A549 (cell line): ENCODE results near the gene PSMG1. TPM values are rescaled to one million over a fixed set of nuclear protein-coding genes. Genes with fewer than 3 reads are reported as not detected.

Source experiments
- ATAC-seq, 2 experiments: fragments of 200-7000 bp in 1 of 2; fragments of >200 bp in 1 of 2; cut with Nextera tagmentation in 1 of 2; cut with Tn5 transposase in 1 of 2; 3 replicates each; pipeline versions ENCODE4 v1.8.0 to v1.9.1; 2018 to 2020; ENCODE audit warnings: mild to moderate bottlenecking in 1 of 2, moderate library complexity in 1 of 2
- CTCF ChIA-PET: fragments of 300-600 bp; sonication (Branson Sonifier 250); formaldehyde crosslinking; extraction: SDS; loops from one replicate; lab custom pipeline; 2021; ENCODE audit warnings: antibody characterized with exemption, inconsistent platforms; lab: Yijun Ruan, JAX
- POLR2A ChIA-PET: fragments of 350-600 bp; formaldehyde crosslinking; extraction: SDS; loops from one replicate; lab custom pipeline; 2021; ENCODE audit warnings: antibody characterized with exemption, inconsistent platforms; lab: Yijun Ruan, JAX
- DNase-seq, 2 experiments: peaks; one replicate each; pipeline versions ENCODE4 v3.0.0 to v3.0.0-alpha.2; 2011 to 2016; ENCODE audit warnings: low read depth in 1 of 2, low spot score in 1 of 2
- FAIRE-seq: peaks from 2 replicates; lab custom pipeline; 2011; peaks lifted over from hg19 to GRCh38; lab: Jason Lieb, UNC
- H3K27ac ChIP-seq, 2 experiments: fragments of >200 bp; sonication (Bioruptor Twin); formaldehyde crosslinking; 3 replicates each; pipeline ENCODE4 v1.5.1; 2016 to 2017
- H3K4me1 ChIP-seq: fragments of >200 bp; sonication (Bioruptor Twin); formaldehyde crosslinking; 3 replicates; pipeline ENCODE4 v1.6.1; 2016
- H3K4me2 ChIP-seq: fragments of >200 bp; sonication (Bioruptor Twin); formaldehyde crosslinking; 3 replicates; pipeline ENCODE4 v1.6.1; 2016
- H3K4me3 ChIP-seq: fragments of >200 bp; sonication (Bioruptor Twin); formaldehyde crosslinking; 3 replicates; pipeline ENCODE4 v1.5.1; 2016
- H3K9me3 ChIP-seq: fragments of >200 bp; sonication (Bioruptor Twin); formaldehyde crosslinking; 3 replicates; pipeline ENCODE4 v1.6.1; 2016
- CBX2 ChIP-seq: fragments of 200-600 bp; sonication (generic); IDR thresholded peaks from 2 replicates; pipeline ENCODE4 v1.6.1; 2016; ENCODE audit warnings: low read depth, mild to moderate bottlenecking, borderline replicate concordance
- CBX8 ChIP-seq: fragments of 200-600 bp; sonication (generic); IDR thresholded peaks from 2 replicates; pipeline ENCODE4 v1.6.1; 2016
- CHD2 ChIP-seq: fragments of 150-350 bp; IDR thresholded peaks from 2 replicates; pipeline ENCODE4 v1.6.1; 2014; ENCODE audit warnings: low read length; ENCODE audit not compliant: partially characterized antibody
- CHD4 ChIP-seq: fragments of 200-600 bp; sonication (generic); IDR thresholded peaks from 2 replicates; pipeline ENCODE4 v1.6.1; 2016; ENCODE audit warnings: antibody characterized with exemption, mild to moderate bottlenecking, borderline replicate concordance
- ESRRA ChIP-seq: fragments of 150-350 bp; IDR thresholded peaks from 2 replicates; pipeline ENCODE4 v1.6.1; 2014; ENCODE audit warnings: mild to moderate bottlenecking, low read length, borderline replicate concordance
- HES2 ChIP-seq: fragments of >200 bp; sonication (Bioruptor Twin); formaldehyde crosslinking; IDR thresholded peaks from 2 replicates; pipeline ENCODE4 v1.6.1; 2016
- HMGXB4 ChIP-seq: fragments of 250-450 bp; sonication (Bioruptor Pico); IDR thresholded peaks from 2 replicates; pipeline ENCODE4 v1.5.0; 2021; ENCODE audit warnings: mild to moderate bottlenecking, moderate library complexity, borderline replicate concordance
- HOXA7 ChIP-seq: fragments of 250-450 bp; sonication (Bioruptor Pico); IDR thresholded peaks from 2 replicates; pipeline ENCODE4 v1.5.0; 2020; ENCODE audit warnings: mild to moderate bottlenecking, moderate library complexity
- HOXB5 ChIP-seq: fragments of 250-450 bp; sonication (Bioruptor Pico); IDR thresholded peaks from 2 replicates; pipeline ENCODE4 v1.5.0; 2020; ENCODE audit warnings: mild to moderate bottlenecking, moderate library complexity
- JUNB ChIP-seq: fragments of >200 bp; sonication (Bioruptor Twin); formaldehyde crosslinking; IDR thresholded peaks from 2 replicates; pipeline ENCODE4 v1.6.1; 2016
- MAFK ChIP-seq: fragments of 450-650 bp; IDR thresholded peaks from 2 replicates; pipeline ENCODE4 v1.6.1; 2014; ENCODE audit not compliant: partially characterized antibody
- MAZ ChIP-seq: fragments of 150-350 bp; IDR thresholded peaks from 2 replicates; pipeline ENCODE4 v1.6.1; 2014; ENCODE audit warnings: antibody characterized with exemption, low read depth, low read length, borderline replicate concordance
- MYC ChIP-seq: IDR thresholded peaks from 2 replicates; pipeline ENCODE4 v1.6.1; 2012; ENCODE audit warnings: mild to moderate bottlenecking, inconsistent platforms, low read length, improper control_type of control experiment, borderline replicate concordance
- NPAS2 ChIP-seq: fragments of 250-450 bp; sonication (Bioruptor Pico); IDR thresholded peaks from 2 replicates; pipeline ENCODE4 v1.8.0; 2022; ENCODE audit warnings: mild to moderate bottlenecking, moderate library complexity, borderline replicate concordance
- NR3C1 ChIP-seq: fragments of >200 bp; sonication (Bioruptor Twin); formaldehyde crosslinking; IDR thresholded peaks from 3 replicates; pipeline ENCODE4 v1.6.1; 2017
- PHF8 ChIP-seq: fragments of 200-600 bp; sonication (generic); IDR thresholded peaks from 2 replicates; pipeline ENCODE4 v1.6.1; 2016; ENCODE audit warnings: low read depth, mild to moderate bottlenecking, antibody characterized with exemption, moderate library complexity, borderline replicate concordance
- RCOR1 ChIP-seq: fragments of 150-350 bp; IDR thresholded peaks from 2 replicates; pipeline ENCODE4 v1.6.1; 2014; ENCODE audit warnings: antibody characterized with exemption, low read length, low read depth
- RFX5 ChIP-seq: fragments of 450-650 bp; IDR thresholded peaks from 2 replicates; pipeline ENCODE4 v1.7.1; 2014; ENCODE audit warnings: antibody characterized with exemption, mild to moderate bottlenecking, moderate library complexity
- TFCP2L1 ChIP-seq: fragments of 250-450 bp; sonication (Bioruptor Pico); IDR thresholded peaks from 2 replicates; pipeline ENCODE4 v1.5.0; 2021; ENCODE audit warnings: mild to moderate bottlenecking
- USF2 ChIP-seq: fragments of 450-650 bp; IDR thresholded peaks from 2 replicates; pipeline ENCODE4 v1.6.1; 2014; ENCODE audit warnings: antibody characterized with exemption
- ZFP36 ChIP-seq: fragments of 450-650 bp; IDR thresholded peaks from 2 replicates; pipeline ENCODE4 v1.6.1; 2014; ENCODE audit warnings: borderline replicate concordance; ENCODE audit not compliant: partially characterized antibody
- ZSCAN20 ChIP-seq: fragments of 250-450 bp; sonication (Bioruptor Pico); IDR thresholded peaks from 2 replicates; pipeline ENCODE4 v1.8.0; 2022; ENCODE audit warnings: mild to moderate bottlenecking, moderate library complexity
- WGBS: methylation state at CpG from one replicate; pipeline ENCODE4 v1.1.6; 2017; ENCODE audit errors: missing lambda C conversion rate; 5-methylcytosine and 5-hydroxymethylcytosine counted together
- polyA plus RNA-seq, 4 experiments: library from polyadenylated mRNA; depleted of rRNA in 3 of 4; stranded (reverse); fragments of >200 nt; fragmentation: RNase III in 1 of 4; extraction: RNeasy Plus Mini Kit Qiagen cat#74134 plus additional on column Dnase treatment in 1 of 4; gene quantifications; 2 replicates in 3 of 4; 3 replicates in 1 of 4; pipeline ENCODE4 v1.2.3, GENCODE V29; 2011 to 2017

PSMG1 gene
- polyA plus RNA-seq, 2 of the 4 experiments (the other 2 are of a cell fraction) = 95.8 to 96.0 TPM

DNA sequence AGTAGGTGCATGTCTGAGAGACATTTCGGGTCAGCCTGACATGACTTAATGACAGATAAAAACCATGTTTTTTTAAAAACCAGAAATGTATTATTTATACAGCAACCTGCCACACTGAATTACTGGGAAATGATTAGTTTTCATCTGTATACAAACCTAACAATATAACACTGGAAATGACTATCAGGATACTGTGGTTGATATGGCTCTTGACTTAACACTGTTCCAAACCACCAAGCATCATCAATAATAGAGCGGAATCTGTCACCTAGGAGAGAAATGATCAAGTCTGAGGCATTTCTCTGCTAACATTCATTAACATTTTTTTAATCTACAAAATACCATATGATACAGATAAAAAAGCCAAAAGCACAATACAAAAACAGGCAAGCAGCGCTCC lies 41.7 kb upstream of the PSMG1 start:
- WGBS = 94% methylated on average over 3 of the region's 3 CpGs
- ATAC-seq = no peak
- ChIA-PET POLR2A (no interaction called here), CTCF (no interaction called here)
- FAIRE-seq = no peak
- H3K27ac ChIP-seq = no peak overlapping the region
- H3K4me3 ChIP-seq = no peak overlapping the region
- no peak overlapping the region for H3K4me2 ChIP-seq
- H3K4me1 ChIP-seq = no peaks in the 10 kb centered on the region
- no peak for DNase-seq
- TF ChIP-seq RFX5 (no peak), CBX8 (no peak), HOXB5 (CRISPR knock-in tag) (no peak), MYC (no peak), USF2 (no peak), NR3C1 (no peak), NPAS2 (CRISPR knock-in tag) (no peak), CHD4 (no peak), TFCP2L1 (CRISPR knock-in tag) (no peak), HMGXB4 (CRISPR knock-in tag) (no peak), MAZ (no peak), CHD2 (no peak), JUNB (no peak), PHF8 (no peak), ZSCAN20 (no peak), ESRRA (no peak)
- H3K9me3 ChIP-seq = no peaks in the 10 kb centered on the region

GRCh38 chr21:39221997-39222486 lies 38.8 kb upstream of the PSMG1 start:
- no peaks in the 10 kb centered on the region for H3K9me3 ChIP-seq
- no peak overlapping the region for H3K4me3 ChIP-seq
- POLR2A ChIA-PET = no interaction called here
- ATAC-seq (no peak), DNase-seq (no peak), FAIRE-seq (no peak)
- WGBS = 90% methylated on average over 3 of the region's 3 CpGs
- H3K4me1 ChIP-seq = no peaks in the 10 kb centered on the region
- TF ChIP-seq CBX2 (no peak), HOXA7 (no peak), RCOR1 (no peak), MAFK (no peak), ZFP36 (no peak), ESRRA (no peak), HES2 (no peak), CBX8 (no peak)
- no peak overlapping the region for H3K27ac ChIP-seq
- CTCF ChIA-PET = no interaction called here
- no peak overlapping the region for H3K4me2 ChIP-seq
